ENCODE measurements around the gene NDUFB5.
"Not testable (repeated sequence)": the region's sequence is repeated elsewhere in the genome, so short reads cannot be mapped to it uniquely, and the experiment has no call there.

Gene NDUFB5

GRCh38 chr3:179640469-179640868 lies 35.9 kb downstream of the NDUFB5 start:
- DNase-seq, result no peak

GRCh38 chr3:179642871-179643270 lies 38.3 kb downstream of the NDUFB5 start:
- no peak for DNase-seq

GRCh38 chr3:179643837-179644236 lies 39.2 kb downstream of the NDUFB5 start:
- DNase-seq, result not testable (repeated sequence)

GRCh38 chr3:179646177-179646576 lies 41.6 kb downstream of the NDUFB5 start:
- no peak for DNase-seq

GRCh38 chr3:179651687-179652446 lies 47.3 kb downstream of the NDUFB5 start:
- DNase-seq, result no peak

GRCh38 chr3:179652447-179653095 lies 48.0 kb downstream of the NDUFB5 start, which contains the start of gene USP13:
Gene USP13, plus strand, starts transcription at chr3:179653040. Its CDS starts 186 bp downstream, at chr3:179653226.
- DNase-seq, result peak; percentile 78

- DNase-seq, result peak; percentile 66
These were observed 48.7 kb downstream of the NDUFB5 start for GRCh38 chr3:179653096-179653797.

- DNase-seq, result no peak
These were observed 50.6 kb downstream of the NDUFB5 start for GRCh38 chr3:179655236-179655635.

- DNase-seq, result no peak
These were observed 54.0 kb downstream of the NDUFB5 start for GRCh38 chr3:179658606-179659005.

GRCh38 chr3:179660872-179661271 lies 56.3 kb downstream of the NDUFB5 start:
- DNase-seq, result no peak

- DNase-seq, result no peak
These were observed 57.2 kb downstream of the NDUFB5 start for GRCh38 chr3:179661777-179662176.

GRCh38 chr3:179663093-179663492 lies 58.5 kb downstream of the NDUFB5 start:
- DNase-seq, result no peak

- DNase-seq, result no peak
These were observed 61.4 kb downstream of the NDUFB5 start for GRCh38 chr3:179666030-179666429.

- DNase-seq, result no peak
These were observed 61.9 kb downstream of the NDUFB5 start for GRCh38 chr3:179666436-179667035.

GRCh38 chr3:179668429-179668828 lies 63.8 kb downstream of the NDUFB5 start:
- no peak for DNase-seq

GRCh38 chr3:179670311-179670710 lies 65.7 kb downstream of the NDUFB5 start:
- no peak for DNase-seq

GRCh38 chr3:179671309-179671708 lies 66.7 kb downstream of the NDUFB5 start:
- DNase-seq, result no peak

GRCh38 chr3:179671747-179672242 lies 67.2 kb downstream of the NDUFB5 start:
- DNase-seq, result no peak

GRCh38 chr3:179672918-179673317 lies 68.3 kb downstream of the NDUFB5 start:
- no peak for DNase-seq

GRCh38 chr3:179673523-179673922 lies 68.9 kb downstream of the NDUFB5 start:
- no peak for DNase-seq

GRCh38 chr3:179676081-179676480 lies 71.5 kb downstream of the NDUFB5 start:
- no peak for DNase-seq

All from NCI-H1436 (cell line).